Iris pigment epithelial cell (primary cell): ENCODE measurements around the gene SPDYE2B.
A peak's percentile ranks its signal among the peaks of the same experiment; 100 is the strongest.
"Not testable (repeated sequence)": the region's sequence is repeated elsewhere in the genome, so short reads cannot be mapped to it uniquely, and the experiment has no call there.

Experiments
- DNase-seq: peaks from one replicate; pipeline ENCODE4 v3.0.0-alpha.2; 2011; ENCODE audit warnings: low read depth

Gene SPDYE2B

DNA sequence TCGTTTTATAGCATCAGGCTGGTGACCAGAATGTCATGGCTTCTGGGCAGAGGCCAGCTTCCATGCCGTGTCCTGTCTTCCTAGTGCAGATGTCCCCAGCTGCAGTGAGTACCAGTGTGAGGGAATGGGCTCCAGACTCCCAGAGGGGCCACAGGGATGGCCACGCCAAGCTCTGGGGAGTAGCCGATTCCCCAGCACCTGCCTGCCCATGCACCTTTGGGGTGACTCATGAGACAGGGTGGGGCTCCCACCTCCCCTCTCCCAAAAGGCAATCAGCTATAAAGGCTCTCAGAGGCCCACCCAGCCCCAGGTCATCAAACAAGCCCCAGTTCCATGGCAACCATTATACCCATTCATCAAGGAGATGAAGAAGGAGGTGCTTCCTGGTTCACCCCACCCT is at the start of gene SPDYE2B:
Gene SPDYE2B, plus strand, starts transcription at position 396 of the 400 bp plus-strand sequence. CDS start 2,030 bp downstream, outside the sequence.
- not testable (repeated sequence) for DNase-seq

DNA sequence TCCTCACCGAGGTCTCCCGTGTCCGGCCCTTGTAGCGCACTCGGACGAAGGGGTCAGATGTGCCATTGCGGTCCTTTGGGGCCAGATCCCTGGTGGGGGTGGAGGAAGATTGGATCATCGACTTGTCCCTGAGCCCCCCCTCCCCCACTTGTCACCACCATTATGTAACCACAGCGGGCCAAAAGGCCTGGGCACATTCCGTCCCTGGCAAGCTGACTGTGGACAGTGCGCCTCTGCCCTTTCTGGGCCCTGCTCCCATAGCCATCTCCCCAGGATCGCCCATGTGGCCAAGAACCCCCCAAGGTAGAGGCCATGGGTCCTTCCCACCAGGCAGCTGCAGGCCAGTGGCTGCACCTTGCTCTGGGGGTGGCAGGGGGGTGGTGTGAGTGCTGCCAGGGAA is 47.8 kb upstream of the SPDYE2B start:
- not testable (repeated sequence) for DNase-seq

- DNase-seq, result not testable (repeated sequence)
Measured at GRCh38 chr7:102604431-102605145, 45.5 kb upstream of the SPDYE2B start.

DNA sequence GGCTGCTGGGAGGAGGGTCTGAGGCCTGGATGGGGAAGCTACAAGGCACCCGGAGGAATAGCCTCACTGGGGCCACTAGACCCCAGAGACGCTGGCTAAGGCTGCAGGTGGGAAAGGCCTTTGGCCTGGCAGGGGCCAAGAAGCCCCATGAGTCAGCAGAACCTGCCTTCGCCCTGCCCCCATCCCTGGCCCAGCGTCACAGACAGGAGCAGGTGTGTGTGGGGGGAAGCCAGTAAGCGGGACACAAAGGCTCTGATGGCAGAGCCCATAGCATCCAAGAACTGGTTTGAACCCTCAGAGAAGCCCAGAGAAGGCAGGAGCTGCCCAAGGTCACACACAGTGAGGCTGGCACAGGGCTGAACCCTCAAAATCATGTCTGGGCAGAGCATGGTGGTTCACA is 43.3 kb upstream of the SPDYE2B start:
- not testable (repeated sequence) for DNase-seq

DNA sequence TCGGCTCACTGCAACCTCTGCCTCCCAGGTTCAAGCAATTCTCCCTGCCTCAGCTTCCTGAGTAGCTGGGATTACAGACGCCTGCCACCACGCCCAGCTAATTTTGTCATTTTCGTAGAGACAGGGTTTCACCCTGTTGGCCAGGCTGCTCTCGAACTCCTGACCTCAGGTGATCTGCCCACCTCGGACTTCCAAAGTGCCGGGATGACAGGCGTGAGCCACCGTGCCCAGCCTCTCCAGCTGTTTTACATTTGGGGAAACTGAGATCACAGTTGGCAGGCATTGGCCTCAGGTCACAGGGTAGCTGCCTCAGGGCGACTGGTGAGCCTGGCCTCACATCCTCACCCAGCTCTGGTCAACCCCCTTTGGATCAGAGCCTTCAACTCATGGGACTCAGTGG is 40.4 kb upstream of the SPDYE2B start:
- not testable (repeated sequence) for DNase-seq

GRCh38 chr7:102610441-102610840 is 39.7 kb upstream of the SPDYE2B start:
- DNase-seq, result not testable (repeated sequence)

DNA sequence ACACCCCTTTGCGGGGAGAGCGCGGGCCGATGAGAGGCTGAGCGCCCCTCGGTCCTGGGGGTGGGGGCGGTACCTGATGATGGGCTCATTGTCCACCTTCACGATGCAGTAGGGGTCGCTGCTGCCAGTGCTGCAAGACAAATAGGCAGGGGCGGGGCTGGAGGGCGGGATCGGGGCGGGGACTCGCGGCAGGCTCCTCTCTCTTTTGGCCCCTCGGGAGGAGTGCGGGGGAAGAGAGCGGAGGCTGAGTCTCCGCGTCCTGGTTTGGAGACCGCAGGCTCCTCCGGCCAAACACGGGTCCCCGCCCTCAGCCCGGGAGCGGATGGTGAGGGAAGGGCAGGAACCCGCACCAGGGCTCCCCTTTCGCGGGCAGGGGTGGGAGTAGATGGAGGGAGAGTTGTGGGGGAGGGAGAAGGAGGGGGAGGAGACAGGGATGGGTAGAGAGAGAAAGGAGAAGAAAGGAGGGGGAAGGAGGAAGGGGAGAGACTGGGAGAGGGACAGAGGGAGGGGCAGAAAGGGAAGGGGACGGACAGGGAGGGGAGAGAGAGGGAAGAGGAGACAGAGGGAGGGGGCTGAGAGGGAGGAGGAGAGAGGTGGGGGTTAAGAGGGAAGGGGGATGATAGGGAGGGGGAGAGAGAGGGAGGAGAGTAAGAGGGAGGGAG is 39.0 kb upstream of the SPDYE2B start:
- DNase-seq, result not testable (repeated sequence)

- DNase-seq, result peak; percentile 4
Measured at GRCh38 chr7:102611675-102612325, 38.3 kb upstream of the SPDYE2B start.

DNA sequence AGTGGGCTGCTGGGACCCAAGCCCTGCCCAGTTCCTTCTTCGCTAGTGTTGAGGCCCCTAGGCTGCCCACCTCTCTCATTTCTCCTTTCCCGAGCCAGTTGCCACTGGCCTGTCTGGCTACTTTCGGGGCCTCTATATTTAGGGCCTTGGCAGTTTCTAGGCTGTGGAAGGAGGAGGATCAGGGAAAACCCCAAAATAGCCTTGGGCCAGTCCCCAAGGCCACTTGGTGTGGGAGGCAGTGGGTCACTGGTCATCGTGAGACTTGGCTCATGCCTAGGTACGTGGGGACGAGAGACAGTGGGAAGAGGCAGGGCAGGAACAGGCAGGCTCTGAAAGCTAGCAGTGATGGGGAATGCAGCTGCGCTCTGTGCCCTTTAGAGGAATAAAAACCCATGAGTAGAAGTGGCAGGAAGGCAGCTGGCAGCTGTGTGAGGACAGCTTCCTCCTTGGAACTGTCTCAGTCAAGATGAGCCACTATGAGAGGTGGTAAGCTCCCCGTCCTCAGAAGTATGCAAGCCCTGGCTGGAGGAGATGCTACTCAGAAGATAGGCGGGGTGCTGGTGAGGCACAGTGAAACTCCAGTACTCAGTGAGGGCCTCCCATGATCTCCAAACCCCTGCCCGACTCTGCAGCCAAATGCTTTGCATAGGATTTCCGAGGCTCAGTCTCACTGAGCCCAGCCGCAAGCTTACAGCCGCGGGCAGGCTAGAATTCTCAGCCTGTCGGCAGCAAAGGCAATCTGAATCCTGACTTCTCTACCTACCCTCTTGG is 36.4 kb upstream of the SPDYE2B start:
- DNase-seq, result not testable (repeated sequence)

- not testable (repeated sequence) for DNase-seq
Measured at GRCh38 chr7:102614346-102614697, 35.8 kb upstream of the SPDYE2B start.

DNA sequence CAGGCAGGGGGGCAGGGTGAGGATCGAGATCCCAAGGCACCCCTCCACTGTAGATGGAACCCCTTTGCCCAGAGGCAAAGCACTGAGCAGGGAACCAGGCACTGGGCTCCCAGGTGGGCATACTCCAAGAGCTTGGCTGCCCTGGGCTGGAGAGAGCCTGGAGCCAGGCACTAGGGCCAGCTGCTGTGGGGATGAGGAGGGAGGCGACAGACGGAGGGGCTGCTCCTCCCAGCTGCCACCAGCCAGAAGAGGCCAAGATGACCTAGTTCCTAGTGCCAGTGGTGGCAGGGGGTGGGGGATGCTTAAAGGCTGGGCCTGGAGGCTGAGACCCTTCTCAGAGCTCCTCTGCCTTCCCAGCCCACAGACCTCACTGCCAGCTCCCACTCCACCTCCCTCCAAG is 35.2 kb upstream of the SPDYE2B start:
- not testable (repeated sequence) for DNase-seq

DNA sequence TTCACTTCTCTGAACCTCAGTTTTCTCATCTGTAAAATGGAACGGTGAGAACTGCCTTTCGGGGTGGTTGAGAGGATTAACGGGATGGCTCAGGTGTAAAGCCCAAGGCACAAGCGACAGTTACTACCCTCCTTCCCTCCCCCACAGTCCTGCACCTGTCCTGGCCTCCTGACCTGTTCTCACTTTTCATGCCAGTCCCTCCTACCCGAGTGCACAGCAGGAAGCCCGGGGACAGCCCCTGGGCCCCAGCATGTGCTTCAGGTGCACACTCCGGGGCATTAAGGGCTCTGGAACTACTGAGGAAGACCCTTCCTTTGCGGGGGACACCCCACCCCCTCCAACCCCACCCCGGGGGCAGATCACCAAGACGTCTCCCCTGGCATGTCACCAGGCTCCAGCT is 34.2 kb upstream of the SPDYE2B start:
- DNase-seq, result not testable (repeated sequence)

GRCh38 chr7:102616507-102617125 is 33.5 kb upstream of the SPDYE2B start, which contains the start of gene RASA4:
Gene RASA4, minus strand, starts transcription at chr7:102616756. Its CDS starts 67 bp downstream, at chr7:102616689.
- not testable (repeated sequence) for DNase-seq

GRCh38 chr7:102618122-102618521 is 32.0 kb upstream of the SPDYE2B start:
- not testable (repeated sequence) for DNase-seq

DNA sequence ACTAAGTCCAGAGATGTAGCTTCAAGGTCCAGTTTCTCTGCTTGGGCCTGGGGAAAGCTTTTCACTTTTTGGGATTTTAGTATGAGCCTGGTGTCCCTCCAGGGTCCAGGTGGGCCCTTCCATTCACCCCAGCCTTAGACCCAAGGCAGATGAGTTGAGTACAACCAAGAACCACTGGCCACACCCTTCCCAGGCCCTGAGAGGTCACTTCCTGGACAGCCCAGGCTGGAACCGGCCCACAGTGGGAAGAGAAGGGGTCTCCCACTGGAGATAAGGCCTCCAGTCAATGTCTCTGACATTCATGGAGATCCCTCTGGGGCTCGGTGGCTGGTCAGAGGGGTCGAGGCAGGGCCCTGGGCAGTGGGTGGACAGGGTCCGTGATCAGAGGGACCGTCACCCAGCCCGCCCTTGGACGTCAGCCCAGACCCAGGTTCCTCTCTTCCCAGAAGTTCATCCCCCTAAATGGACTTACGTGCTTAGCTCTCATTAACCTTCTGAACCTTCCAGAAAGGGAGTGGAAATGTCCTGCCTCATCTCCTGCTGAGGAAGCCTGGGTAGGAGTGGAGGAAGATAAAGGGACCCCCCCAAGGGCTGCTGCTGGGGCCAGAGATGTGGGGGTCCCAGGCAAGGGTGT is 22.7 kb upstream of the SPDYE2B start:
- DNase-seq, result not testable (repeated sequence)

GRCh38 chr7:102630622-102631021 is 19.5 kb upstream of the SPDYE2B start:
- DNase-seq, result not testable (repeated sequence)

- not testable (repeated sequence) for DNase-seq
Measured at GRCh38 chr7:102634299-102634698, 15.8 kb upstream of the SPDYE2B start.

- DNase-seq, result not testable (repeated sequence)
Measured at GRCh38 chr7:102635354-102635753, 14.8 kb upstream of the SPDYE2B start.

GRCh38 chr7:102636956-102637355 is 13.2 kb upstream of the SPDYE2B start:
- DNase-seq, result not testable (repeated sequence)

DNA sequence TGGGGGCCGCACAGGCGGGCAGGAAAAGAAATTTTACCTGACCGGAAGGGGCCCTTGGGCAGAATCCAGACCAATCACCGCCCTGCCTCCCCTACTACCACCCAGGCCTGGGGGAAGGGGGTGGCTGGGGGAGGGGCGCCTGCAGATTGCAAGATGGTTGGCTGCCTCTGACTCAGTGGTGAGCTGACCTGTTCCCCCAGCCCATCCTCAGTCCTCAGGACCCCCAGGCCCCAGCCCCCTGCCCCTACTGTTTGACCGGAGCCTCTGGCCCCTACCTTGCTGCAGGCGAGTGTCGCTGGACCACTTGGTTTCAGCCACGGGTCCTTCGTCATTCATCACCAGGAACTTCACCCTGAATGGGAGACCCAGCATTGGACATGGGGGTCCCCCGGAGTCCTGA is 11.3 kb upstream of the SPDYE2B start:
- DNase-seq, result not testable (repeated sequence)

- not testable (repeated sequence) for DNase-seq
Measured at GRCh38 chr7:102642691-102643090, 7.4 kb upstream of the SPDYE2B start, which contains the start of gene UPK3BL1. Gene UPK3BL1, minus strand, starts transcription at chr7:102642791. Its CDS starts 50 bp downstream, at chr7:102642741.
